ENCODE measurements around the gene LDLRAD1. TPM values are rescaled to one million over a fixed set of nuclear protein-coding genes. Genes with fewer than 3 reads are reported as not detected.
A peak's percentile ranks its signal among the peaks of the same experiment; 100 is the strongest.

Gene LDLRAD1
- total and polyA plus RNA-seq, 2 donors (not counting 3 experiments of a cell fraction or from before 2014, with no cell fraction given): not detected

DNA sequence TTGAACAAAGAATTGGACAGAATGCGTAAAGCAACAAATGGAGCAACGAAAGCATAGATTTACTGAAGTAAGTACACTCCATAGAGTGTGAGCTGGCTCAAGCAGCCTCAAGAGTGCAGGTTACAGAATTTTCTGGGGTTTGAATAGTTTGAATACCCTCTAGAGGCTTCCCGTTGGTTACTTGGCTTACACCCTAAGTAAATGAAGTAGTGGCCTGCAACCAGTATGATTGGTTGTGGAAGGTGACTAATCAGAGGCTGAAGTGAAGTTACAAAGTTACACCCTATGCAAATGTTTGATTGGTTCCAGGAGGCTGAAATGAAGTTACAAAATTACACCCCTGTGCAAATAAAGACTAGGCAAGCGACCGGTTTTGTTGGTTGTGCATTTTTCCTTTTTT lies 46.3 kb upstream of the LDLRAD1 start:
- Histone ChIP-seq H4K20me1 (replicated peaks; ENCODE audit: control insufficient read depth, extremely low read depth, insufficient read depth, low read length) (no peaks in the 10 kb centered on the region), H3K36me3 (ENCODE audit: control insufficient read depth in 2 of 2, extremely low read depth in 1 of 2, insufficient read depth in 2 of 2, low read length in 2 of 2) (no peaks in the 10 kb centered on the region), H3K9me3 (replicated peaks; ENCODE audit: control insufficient read depth, insufficient read depth, low read length) (no peaks in the 10 kb centered on the region), H3K4me2 (ENCODE audit: insufficient read depth, low read length) (no peak overlapping the region), H3K4me3 (replicated peaks in 1 of 3; ENCODE audit: insufficient read depth in 1 of 3, low read depth in 1 of 3, low read length in 3 of 3) (no peak overlapping the region), H2AFZ (ENCODE audit: low read depth, low read length) (no peak overlapping the region), H3K27me3 (ENCODE audit: control insufficient read depth in 2 of 2, insufficient read depth in 2 of 2, low read length in 2 of 2) (no peaks in the 10 kb centered on the region), H3K27ac (ENCODE audit: insufficient read depth, low read depth, low read length) (no peak overlapping the region), H3K4me1 (ENCODE audit: control insufficient read depth, extremely low read depth, insufficient read depth, low read length) (no peaks in the 10 kb centered on the region), H3K79me2 (ENCODE audit: control insufficient read depth, insufficient read depth, low read length) (no peaks in the 10 kb centered on the region), H3K9ac (replicated peaks; ENCODE audit: extremely low read depth, insufficient read depth, low read length) (no peak overlapping the region), H3K9me1 (replicated peaks; ENCODE audit: control insufficient read depth, extremely low read depth, insufficient read depth, low read length) (no peaks in the 10 kb centered on the region)
- BruUV-seq (replicated peaks): no TSS peak
- dilution Hi-C loops (cut with MboI; ENCODE audit: extremely low pct_ligation_motif_present, low sequenced_read_pairs): no loop called here
- no peak for DNase-seq (ENCODE audit: low read depth, low spot score)
- TF ChIP-seq, protein P1, sequence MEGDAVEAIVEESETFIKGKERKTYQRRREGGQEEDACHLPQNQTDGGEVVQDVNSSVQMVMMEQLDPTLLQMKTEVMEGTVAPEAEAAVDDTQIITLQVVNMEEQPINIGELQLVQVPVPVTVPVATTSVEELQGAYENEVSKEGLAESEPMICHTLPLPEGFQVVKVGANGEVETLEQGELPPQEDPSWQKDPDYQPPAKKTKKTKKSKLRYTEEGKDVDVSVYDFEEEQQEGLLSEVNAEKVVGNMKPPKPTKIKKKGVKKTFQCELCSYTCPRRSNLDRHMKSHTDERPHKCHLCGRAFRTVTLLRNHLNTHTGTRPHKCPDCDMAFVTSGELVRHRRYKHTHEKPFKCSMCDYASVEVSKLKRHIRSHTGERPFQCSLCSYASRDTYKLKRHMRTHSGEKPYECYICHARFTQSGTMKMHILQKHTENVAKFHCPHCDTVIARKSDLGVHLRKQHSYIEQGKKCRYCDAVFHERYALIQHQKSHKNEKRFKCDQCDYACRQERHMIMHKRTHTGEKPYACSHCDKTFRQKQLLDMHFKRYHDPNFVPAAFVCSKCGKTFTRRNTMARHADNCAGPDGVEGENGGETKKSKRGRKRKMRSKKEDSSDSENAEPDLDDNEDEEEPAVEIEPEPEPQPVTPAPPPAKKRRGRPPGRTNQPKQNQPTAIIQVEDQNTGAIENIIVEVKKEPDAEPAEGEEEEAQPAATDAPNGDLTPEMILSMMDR (IDR thresholded peaks at IDR 0.05; ENCODE audit: extremely low read depth in 1 of 2, insufficient read depth in 1 of 2, low read depth in 1 of 2, low read length in 2 of 2): no peak
- TF ChIP-seq POLR2A (IDR thresholded peaks at IDR 0.05; ENCODE audit: low read depth, low read length): no peak
- ChIA-PET CTCF (no interaction called here), POLR2A (no interaction called here)
- no peak for FAIRE-seq
- intact Hi-C loops (cut with micrococcal nuclease): no loop called here

DNA sequence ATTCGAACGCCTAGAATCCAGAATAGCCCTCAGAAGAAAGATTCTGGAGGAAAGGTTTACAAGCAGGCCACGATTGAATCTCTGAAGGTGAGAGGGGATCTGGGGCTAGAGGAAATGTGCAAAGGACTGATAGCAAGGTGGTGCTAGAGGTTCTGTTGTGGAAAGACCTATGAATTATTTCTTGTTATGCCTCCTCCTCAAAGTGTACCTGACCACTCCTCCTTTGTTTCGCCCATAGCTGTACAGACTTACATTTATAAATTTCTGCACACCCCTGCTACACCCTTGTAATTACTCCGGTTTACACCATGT lies 36.4 kb upstream of the LDLRAD1 start:
- peak; percentile 41 for DNase-seq (ENCODE audit: low read depth, low spot score)
- Histone ChIP-seq H3K79me2 (ENCODE audit: control insufficient read depth, insufficient read depth, low read length) (peaks cover 21% of the 10 kb centered on the region), H3K9ac (replicated peaks; ENCODE audit: extremely low read depth, insufficient read depth, low read length) (peak overlapping the region; percentile 77), H3K27me3 (ENCODE audit: control insufficient read depth in 2 of 2, insufficient read depth in 2 of 2, low read length in 2 of 2) (no peaks in the 10 kb centered on the region), H3K27ac (ENCODE audit: insufficient read depth, low read depth, low read length) (peak overlapping the region; percentile 64), H3K4me1 (ENCODE audit: control insufficient read depth, extremely low read depth, insufficient read depth, low read length) (peaks cover 10% of the 10 kb centered on the region), H3K4me3 (replicated peaks in 1 of 3; ENCODE audit: insufficient read depth in 1 of 3, low read depth in 1 of 3, low read length in 3 of 3) (peak overlapping the region; percentile 47 to 80 (median 60)), H3K4me2 (ENCODE audit: insufficient read depth, low read length) (peak overlapping the region; percentile 85), H2AFZ (ENCODE audit: low read depth, low read length) (peak overlapping the region; percentile 69), H3K9me1 (replicated peaks; ENCODE audit: control insufficient read depth, extremely low read depth, insufficient read depth, low read length) (no peaks in the 10 kb centered on the region), H3K36me3 (ENCODE audit: control insufficient read depth in 2 of 2, extremely low read depth in 1 of 2, insufficient read depth in 2 of 2, low read length in 2 of 2) (no peaks in the 10 kb centered on the region), H3K9me3 (replicated peaks; ENCODE audit: control insufficient read depth, insufficient read depth, low read length) (no peaks in the 10 kb centered on the region), H4K20me1 (replicated peaks; ENCODE audit: control insufficient read depth, extremely low read depth, insufficient read depth, low read length) (no peaks in the 10 kb centered on the region)
- no TSS peak for BruUV-seq (replicated peaks)
- TF ChIP-seq FOS (IDR thresholded peaks at IDR 0.05; ENCODE audit: borderline replicate concordance, insufficient read depth, low read length) (no peak), POLR2A (IDR thresholded peaks at IDR 0.05; ENCODE audit: low read depth, low read length) (no peak), GATA2 (IDR thresholded peaks at IDR 0.05; ENCODE audit: insufficient read depth, insufficient read length, low read depth, low read length) (no peak), EZH2 (IDR thresholded peaks at IDR 0.05; ENCODE audit: borderline replicate concordance, low read depth, low read length, severe bottlenecking) (no peak), JUN (IDR thresholded peaks at IDR 0.05; ENCODE audit: borderline replicate concordance, insufficient read depth, insufficient read length, low read depth) (no peak), MYC (IDR thresholded peaks at IDR 0.05; ENCODE audit: low read depth, low read length) (no peak), POLR2AphosphoS5 (IDR thresholded peaks at IDR 0.05; ENCODE audit: insufficient read depth, low read depth, low read length) (no peak)
- TF ChIP-seq, protein P2, sequence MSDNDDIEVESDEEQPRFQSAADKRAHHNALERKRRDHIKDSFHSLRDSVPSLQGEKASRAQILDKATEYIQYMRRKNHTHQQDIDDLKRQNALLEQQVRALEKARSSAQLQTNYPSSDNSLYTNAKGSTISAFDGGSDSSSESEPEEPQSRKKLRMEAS (IDR thresholded peaks at IDR 0.05; ENCODE audit: insufficient read depth, insufficient read length): no peak
- TF ChIP-seq, protein P1 (IDR thresholded peaks at IDR 0.05; ENCODE audit: extremely low read depth in 1 of 2, insufficient read depth in 1 of 2, low read depth in 1 of 2, low read length in 2 of 2): no peak
- intact Hi-C loops (cut with micrococcal nuclease): loop anchor here (5.0 kb wide), 2 partner anchors 353 to 433 kb away; partner anchors contain the start of gene SSBP3
- FAIRE-seq: no peak
- ChIA-PET CTCF (no interaction called here), POLR2A (no interaction called here)
- dilution Hi-C loops (cut with MboI; ENCODE audit: extremely low pct_ligation_motif_present, low sequenced_read_pairs): no loop called here

Measured in endothelial cell of umbilical vein (primary cell).